Muscle layer of duodenum (tissue), 2 donors: ENCODE results near the gene USP43.

ENCODE experiments used
- H3K27ac ChIP-seq: one replicate; pipeline ENCODE4 v1.7.0; 2013; ENCODE audit warnings: mild to moderate bottlenecking, low read length
- H3K27me3 ChIP-seq: one replicate; pipeline ENCODE4 v1.7.0; 2013; ENCODE audit warnings: low read depth, mild to moderate bottlenecking, control low read depth, low read length
- H3K36me3 ChIP-seq, 2 donors: one replicate each; pipeline ENCODE4 v1.7.0; 2013; ENCODE audit warnings: low read length in 2 of 2, control low read depth in 1 of 2, mild to moderate bottlenecking in 1 of 2; ENCODE audit not compliant: insufficient read depth in 2 of 2, control insufficient read depth in 1 of 2
- H3K4me1 ChIP-seq, 2 donors: one replicate each; pipeline ENCODE4 v1.7.0; 2013; ENCODE audit warnings: low read length in 2 of 2, mild to moderate bottlenecking in 2 of 2, control low read depth in 1 of 2, moderate library complexity in 1 of 2; ENCODE audit not compliant: insufficient read depth in 2 of 2, control insufficient read depth in 1 of 2
- H3K4me3 ChIP-seq, 2 donors: one replicate each; pipeline ENCODE4 v1.7.0; 2013; ENCODE audit warnings: low read length in 2 of 2, low read depth in 1 of 2, mild to moderate bottlenecking in 1 of 2
- H3K9me3 ChIP-seq, 2 donors: one replicate each; pipeline ENCODE4 v1.7.0; 2013; ENCODE audit warnings: low read length in 2 of 2, control low read depth in 1 of 2, mild to moderate bottlenecking in 1 of 2; ENCODE audit not compliant: control insufficient read depth in 1 of 2
- donor health status: healthy.

The USP43 gene

GRCh38 chr17:9765322-9765721 is 120.0 kb downstream of the USP43 start:
- peaks cover 4% of the 10 kb centered on the region for H3K27me3 ChIP-seq
- no peak overlapping the region for H3K4me3 ChIP-seq
- H3K4me1 ChIP-seq, result no peaks in the 10 kb centered on the region
- H3K9me3 ChIP-seq, result no peaks in the 10 kb centered on the region
- H3K27ac ChIP-seq, result no peak overlapping the region
- no peaks in the 10 kb centered on the region for H3K36me3 ChIP-seq

- no peaks in the 10 kb centered on the region for H3K27me3 ChIP-seq
Observed at GRCh38 chr17:9766970-9767369, 121.7 kb downstream of the USP43 start.

GRCh38 chr17:9767432-9767991 is 122.2 kb downstream of the USP43 start:
- H3K27me3 ChIP-seq, result no peaks in the 10 kb centered on the region
- H3K27ac ChIP-seq, result no peak overlapping the region
- no peak overlapping the region for H3K4me3 ChIP-seq
- no peaks in the 10 kb centered on the region for H3K4me1 ChIP-seq
- no peaks in the 10 kb centered on the region for H3K9me3 ChIP-seq
- no peaks in the 10 kb centered on the region for H3K36me3 ChIP-seq

More at GRCh38 chr17:9766970-9767369, 121.7 kb downstream of the USP43 start:
- H3K4me3 ChIP-seq, result no peak overlapping the region
- no peaks in the 10 kb centered on the region for H3K9me3 ChIP-seq
- H3K27ac ChIP-seq, result no peak overlapping the region
- H3K36me3 ChIP-seq, result no peaks in the 10 kb centered on the region
- H3K4me1 ChIP-seq, result no peaks in the 10 kb centered on the region

GRCh38 chr17:9768381-9768934 is 123.1 kb downstream of the USP43 start:
- Histone ChIP-seq H3K9me3 (no peaks in the 10 kb centered on the region), H3K27ac (no peak overlapping the region), H3K27me3 (no peaks in the 10 kb centered on the region), H3K4me3 (no peak overlapping the region), H3K4me1 (no peaks in the 10 kb centered on the region), H3K36me3 (no peaks in the 10 kb centered on the region)

GRCh38 chr17:9769036-9769695 is 123.8 kb downstream of the USP43 start:
- no peaks in the 10 kb centered on the region for H3K27me3 ChIP-seq
- H3K27ac ChIP-seq, result no peak overlapping the region
- no peaks in the 10 kb centered on the region for H3K9me3 ChIP-seq
- no peaks in the 10 kb centered on the region for H3K36me3 ChIP-seq
- no peak overlapping the region for H3K4me3 ChIP-seq
- H3K4me1 ChIP-seq, result no peaks in the 10 kb centered on the region

GRCh38 chr17:9771465-9771864 is 126.1 kb downstream of the USP43 start:
- H3K9me3 ChIP-seq, result no peaks in the 10 kb centered on the region
- H3K36me3 ChIP-seq, result no peaks in the 10 kb centered on the region
- H3K27ac ChIP-seq, result no peak overlapping the region
- H3K27me3 ChIP-seq, result no peaks in the 10 kb centered on the region
- H3K4me3 ChIP-seq, result no peak overlapping the region
- H3K4me1 ChIP-seq, result no peaks in the 10 kb centered on the region

GRCh38 chr17:9772658-9773057 is 127.3 kb downstream of the USP43 start:
- Histone ChIP-seq H3K4me1 (no peaks in the 10 kb centered on the region), H3K9me3 (peaks cover 0 to 3% of the 10 kb centered on the region in 2 donors), H3K36me3 (no peaks in the 10 kb centered on the region), H3K27ac (no peak overlapping the region), H3K27me3 (no peaks in the 10 kb centered on the region), H3K4me3 (no peak overlapping the region)

GRCh38 chr17:9776911-9777310 is 131.6 kb downstream of the USP43 start:
- Histone ChIP-seq H3K4me3 (no peak overlapping the region), H3K27me3 (no peaks in the 10 kb centered on the region), H3K4me1 (no peaks in the 10 kb centered on the region), H3K9me3 (peaks cover 0 to 3% of the 10 kb centered on the region in 2 donors), H3K36me3 (no peaks in the 10 kb centered on the region), H3K27ac (no peak overlapping the region)
